Measurements from ENCODE around the gene CDH13. TPM values are rescaled to one million over a fixed set of nuclear protein-coding genes. Genes with fewer than 3 reads are reported as not detected.

CDH13 gene
- total RNA-seq, 1 donor from 2014 or later, result 46.4 TPM

DNA sequence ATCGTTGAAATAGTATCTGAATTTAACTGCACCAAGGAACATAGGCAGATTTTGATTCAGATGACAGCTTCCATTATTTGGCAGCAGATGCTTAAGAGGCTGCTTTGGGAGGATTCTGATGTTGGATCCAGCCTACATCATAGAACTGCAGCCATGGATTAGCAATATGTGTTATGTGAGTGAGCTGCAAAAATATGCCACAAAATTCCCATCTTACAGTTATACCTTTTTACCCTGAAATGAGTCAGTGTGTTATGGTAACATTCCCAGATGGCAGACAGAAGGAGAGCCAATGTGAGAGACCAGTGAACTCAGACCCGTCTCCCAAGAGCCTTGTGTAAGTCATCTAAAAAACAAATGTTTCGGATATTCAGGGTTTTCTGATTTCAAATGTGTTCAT lies 206.1 kb downstream of the CDH13 start:
- H3K4me1 Mint-ChIP-seq (ENCODE audit: unreplicated experiment), result peaks cover 30% of the 10 kb centered on the region
- H3K36me3 Mint-ChIP-seq, result no peaks in the 10 kb centered on the region
- no peaks in the 10 kb centered on the region for H3K9me3 Mint-ChIP-seq
- TF ChIP-seq, protein P1, sequence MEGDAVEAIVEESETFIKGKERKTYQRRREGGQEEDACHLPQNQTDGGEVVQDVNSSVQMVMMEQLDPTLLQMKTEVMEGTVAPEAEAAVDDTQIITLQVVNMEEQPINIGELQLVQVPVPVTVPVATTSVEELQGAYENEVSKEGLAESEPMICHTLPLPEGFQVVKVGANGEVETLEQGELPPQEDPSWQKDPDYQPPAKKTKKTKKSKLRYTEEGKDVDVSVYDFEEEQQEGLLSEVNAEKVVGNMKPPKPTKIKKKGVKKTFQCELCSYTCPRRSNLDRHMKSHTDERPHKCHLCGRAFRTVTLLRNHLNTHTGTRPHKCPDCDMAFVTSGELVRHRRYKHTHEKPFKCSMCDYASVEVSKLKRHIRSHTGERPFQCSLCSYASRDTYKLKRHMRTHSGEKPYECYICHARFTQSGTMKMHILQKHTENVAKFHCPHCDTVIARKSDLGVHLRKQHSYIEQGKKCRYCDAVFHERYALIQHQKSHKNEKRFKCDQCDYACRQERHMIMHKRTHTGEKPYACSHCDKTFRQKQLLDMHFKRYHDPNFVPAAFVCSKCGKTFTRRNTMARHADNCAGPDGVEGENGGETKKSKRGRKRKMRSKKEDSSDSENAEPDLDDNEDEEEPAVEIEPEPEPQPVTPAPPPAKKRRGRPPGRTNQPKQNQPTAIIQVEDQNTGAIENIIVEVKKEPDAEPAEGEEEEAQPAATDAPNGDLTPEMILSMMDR (conservative IDR thresholded peaks at IDR 0.05), result no peak
- no peak overlapping the region for H3K27ac Mint-ChIP-seq
- H3K27me3 Mint-ChIP-seq, result peaks cover 2% of the 10 kb centered on the region
- DNase-seq (ENCODE audit: extremely low spot score, unreplicated experiment), result no peak
- no peak overlapping the region for H3K4me3 Mint-ChIP-seq

DNA sequence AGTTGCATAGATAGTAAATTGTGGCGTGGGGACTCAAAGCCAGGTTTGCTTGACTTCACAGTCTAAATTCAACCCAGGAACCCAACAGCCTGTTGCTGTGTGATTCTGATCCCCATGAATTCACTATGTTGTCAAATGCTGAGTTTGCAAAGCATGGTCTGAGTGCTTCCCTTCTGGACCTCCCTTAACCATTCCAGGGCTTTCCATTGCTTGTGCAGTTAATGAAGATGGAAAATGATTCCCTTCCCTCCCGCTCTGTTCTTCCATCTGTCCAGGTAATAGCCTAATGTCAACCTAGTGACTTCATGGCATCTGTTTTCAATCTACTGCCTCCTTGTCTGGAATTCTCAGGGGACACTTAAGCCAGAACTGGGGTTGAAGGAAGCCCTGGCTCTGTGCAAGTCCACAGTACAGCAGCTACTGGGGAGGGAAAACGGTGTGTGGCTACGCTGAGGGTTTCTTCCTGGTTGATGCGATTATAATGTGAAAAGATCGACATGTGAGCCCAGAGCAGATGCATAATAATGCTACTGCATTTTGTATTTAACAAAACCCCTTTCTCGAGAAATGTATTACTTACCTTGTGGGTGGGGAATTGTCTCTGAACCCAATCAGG lies 206.7 kb downstream of the CDH13 start:
- TF ChIP-seq, protein P1 (conservative IDR thresholded peaks at IDR 0.05), result no peak
- Mint-ChIP-seq H3K4me3 (peak overlapping the region; percentile 24), H3K27me3 (peaks cover 2% of the 10 kb centered on the region), H3K9me3 (no peaks in the 10 kb centered on the region), H3K36me3 (no peaks in the 10 kb centered on the region), H3K4me1 (ENCODE audit: unreplicated experiment) (peaks cover 30% of the 10 kb centered on the region), H3K27ac (no peak overlapping the region)
- no peak for DNase-seq (ENCODE audit: extremely low spot score, unreplicated experiment)

DNA sequence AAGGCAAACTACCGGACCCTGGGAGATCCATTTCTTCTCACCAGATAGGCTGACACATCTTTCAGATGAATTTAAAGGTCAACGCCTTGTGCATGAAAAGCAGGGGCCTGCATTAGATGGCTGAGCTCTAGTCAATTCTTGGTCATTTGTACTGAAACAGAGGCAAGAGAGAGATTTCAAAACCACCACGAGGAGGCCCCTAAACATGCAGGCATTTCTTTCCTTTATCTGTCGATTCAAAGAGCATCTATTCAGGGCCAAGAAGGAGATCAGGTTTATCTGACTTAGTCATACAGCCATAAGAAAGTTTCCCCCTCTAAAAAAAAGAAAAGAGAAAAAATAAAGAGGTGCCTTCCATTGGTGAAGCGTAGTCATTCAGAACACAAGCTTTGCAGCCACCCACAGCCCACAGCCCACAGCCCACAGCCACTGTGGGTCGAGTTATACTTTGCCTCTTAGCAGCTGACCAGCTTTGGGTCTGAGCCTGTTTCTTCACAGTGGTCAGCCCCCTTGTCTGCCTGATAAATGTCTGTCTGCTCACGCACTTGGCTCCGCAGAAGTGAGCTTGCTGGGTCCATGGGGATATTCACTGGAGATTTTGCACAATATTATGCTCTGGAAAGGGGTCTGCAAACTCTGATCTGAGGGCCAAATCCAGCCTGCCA lies 207.5 kb downstream of the CDH13 start:
- H3K36me3 Mint-ChIP-seq, result no peaks in the 10 kb centered on the region
- no peaks in the 10 kb centered on the region for H3K9me3 Mint-ChIP-seq
- H3K4me3 Mint-ChIP-seq, result no peak overlapping the region
- H3K27ac Mint-ChIP-seq, result no peak overlapping the region
- DNase-seq (ENCODE audit: extremely low spot score, unreplicated experiment), result no peak
- TF ChIP-seq, protein P1 (conservative IDR thresholded peaks at IDR 0.05), result peak; percentile 25
- H3K27me3 Mint-ChIP-seq, result peaks cover 2% of the 10 kb centered on the region
- peaks cover 26% of the 10 kb centered on the region for H3K4me1 Mint-ChIP-seq (ENCODE audit: unreplicated experiment)

DNA sequence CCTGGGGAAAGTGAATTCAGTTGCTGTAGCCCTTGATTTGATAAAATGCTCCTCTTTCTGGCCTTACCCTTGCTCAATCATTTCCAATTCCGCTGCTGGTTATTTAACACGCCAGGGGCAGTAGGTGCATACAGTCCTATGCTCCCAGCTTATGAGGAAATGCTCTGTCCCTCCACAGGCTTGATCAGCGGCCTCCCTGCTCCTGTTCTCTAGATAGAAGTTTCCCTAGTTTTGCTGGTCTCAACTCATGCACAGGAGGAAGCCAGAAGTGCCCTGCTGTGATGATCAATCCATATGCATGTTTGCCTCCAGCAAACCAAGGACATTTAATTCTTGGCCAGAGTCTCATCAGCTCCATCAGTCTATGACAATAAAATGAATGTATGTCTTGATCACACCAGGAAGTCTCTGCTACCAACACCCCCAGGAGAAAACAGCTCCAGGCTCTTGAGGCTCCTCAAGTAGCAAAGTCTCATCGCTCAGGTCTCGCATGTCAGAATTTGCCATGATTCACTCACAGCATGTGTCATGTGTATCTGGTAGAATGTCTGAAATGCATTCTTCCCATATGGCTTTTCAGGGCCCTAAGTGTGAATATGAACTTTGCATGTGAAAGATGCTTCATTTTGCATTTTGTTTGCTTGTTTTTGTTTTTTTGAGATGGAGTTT lies 208.9 kb downstream of the CDH13 start:
- TF ChIP-seq, protein P1 (conservative IDR thresholded peaks at IDR 0.05), result no peak
- DNase-seq (ENCODE audit: extremely low spot score, unreplicated experiment), result no peak
- Mint-ChIP-seq H3K4me1 (ENCODE audit: unreplicated experiment) (peaks cover 24% of the 10 kb centered on the region), H3K27me3 (peaks cover 2% of the 10 kb centered on the region), H3K9me3 (peaks cover 5% of the 10 kb centered on the region), H3K36me3 (no peaks in the 10 kb centered on the region), H3K27ac (no peak overlapping the region), H3K4me3 (no peak overlapping the region)

DNA sequence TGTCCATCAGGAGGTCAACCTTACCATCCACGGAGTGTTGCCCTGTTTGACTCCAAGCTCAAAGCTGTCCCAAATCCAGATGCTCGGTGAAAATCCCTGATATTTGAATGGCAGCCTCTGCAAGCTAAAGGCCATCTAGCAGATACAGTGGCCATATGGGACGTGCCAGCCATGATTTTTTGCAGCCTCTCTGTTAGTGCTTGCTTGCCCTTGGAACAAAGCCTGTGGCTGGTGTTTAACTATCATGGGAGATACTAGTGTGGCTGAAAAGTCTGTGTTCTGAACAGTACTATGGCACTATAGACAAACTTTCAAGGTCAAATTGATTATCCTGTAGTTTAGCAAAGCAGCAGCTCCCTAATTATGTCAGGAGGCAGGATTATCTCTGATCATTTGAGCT lies 214.3 kb downstream of the CDH13 start:
- no peaks in the 10 kb centered on the region for H3K4me1 Mint-ChIP-seq (ENCODE audit: unreplicated experiment)
- DNase-seq (ENCODE audit: extremely low spot score, unreplicated experiment), result no peak
- H3K4me3 Mint-ChIP-seq, result no peak overlapping the region
- TF ChIP-seq, protein P1 (conservative IDR thresholded peaks at IDR 0.05), result no peak
- H3K27ac Mint-ChIP-seq, result no peak overlapping the region
- H3K36me3 Mint-ChIP-seq, result peaks cover 3% of the 10 kb centered on the region
- H3K9me3 Mint-ChIP-seq, result peaks cover 17% of the 10 kb centered on the region
- H3K27me3 Mint-ChIP-seq, result no peaks in the 10 kb centered on the region
